ENCODE measurements around the gene RPS17.

- no peak for TF ChIP-seq CTCF (IDR thresholded peaks at IDR 0.05 in 4 of 5, conservative IDR thresholded peaks at IDR 0.05 in 1 of 5)
- TF ChIP-seq POLR2A (IDR thresholded peaks at IDR 0.05): no peak
These were observed 751 bp upstream of the RPS17 start for GRCh38 chr15:82540984-82541431.
